Urothelium cell line (cell line): ENCODE measurements around the gene DUSP28.

Source experiments
- DNase-seq: peaks from one replicate; pipeline ENCODE4 v3.0.0; 2011; ENCODE audit warnings: low spot score, mixed read lengths
- FAIRE-seq: peaks from 2 replicates; lab custom pipeline; 2011; peaks lifted over from hg19 to GRCh38; lab: Jason Lieb, UNC

DUSP28 gene

GRCh38 chr2:240596491-240596931 lies 36.4 kb downstream of the DUSP28 start:
- DNase-seq (no peak), FAIRE-seq (no peak)

- no peak for FAIRE-seq
These were observed 36.9 kb downstream of the DUSP28 start for GRCh38 chr2:240597054-240597418.

GRCh38 chr2:240597419-240598181 lies 37.4 kb downstream of the DUSP28 start:
- DNase-seq, result no peak
- no peak for FAIRE-seq

More at GRCh38 chr2:240597054-240597418, 36.9 kb downstream of the DUSP28 start:
- DNase-seq, result no peak

GRCh38 chr2:240598311-240598911 lies 38.3 kb downstream of the DUSP28 start:
- FAIRE-seq (no peak), DNase-seq (no peak)

- DNase-seq, result no peak
These were observed 39.0 kb downstream of the DUSP28 start for GRCh38 chr2:240599141-240599583.

GRCh38 chr2:240600451-240600961 lies 40.3 kb downstream of the DUSP28 start:
- no peak for FAIRE-seq

More at GRCh38 chr2:240599141-240599583, 39.0 kb downstream of the DUSP28 start:
- FAIRE-seq, result no peak

GRCh38 chr2:240601061-240601830 lies 41.1 kb downstream of the DUSP28 start:
- no peak for FAIRE-seq
- DNase-seq, result no peak

More at GRCh38 chr2:240600451-240600961, 40.3 kb downstream of the DUSP28 start:
- DNase-seq, result no peak

GRCh38 chr2:240601831-240602160 lies 41.6 kb downstream of the DUSP28 start:
- DNase-seq (no peak), FAIRE-seq (no peak)

GRCh38 chr2:240602266-240603050 lies 42.3 kb downstream of the DUSP28 start:
- no peak for FAIRE-seq
- no peak for DNase-seq

GRCh38 chr2:240603081-240603835 lies 43.1 kb downstream of the DUSP28 start:
- no peak for DNase-seq
- FAIRE-seq, result no peak

- no peak for DNase-seq
These were observed 43.7 kb downstream of the DUSP28 start for GRCh38 chr2:240603846-240604245.

GRCh38 chr2:240604291-240604938 lies 44.3 kb downstream of the DUSP28 start:
- FAIRE-seq, result no peak
- peak; percentile 53 for DNase-seq

More at GRCh38 chr2:240603846-240604245, 43.7 kb downstream of the DUSP28 start:
- FAIRE-seq, result no peak

GRCh38 chr2:240604939-240605716 lies 45.0 kb downstream of the DUSP28 start:
- no peak for FAIRE-seq
- no peak for DNase-seq

GRCh38 chr2:240605867-240606743 lies 45.9 kb downstream of the DUSP28 start:
- DNase-seq (no peak), FAIRE-seq (peak; percentile 44)

- no peak for DNase-seq
- FAIRE-seq, result no peak
These were observed 51.5 kb downstream of the DUSP28 start for GRCh38 chr2:240611601-240612210.
